Smooth muscle cell of the brain vasculature (primary cell): ENCODE data around the gene SPANXB1.
"Not testable (repeated sequence)": the region's sequence is repeated elsewhere in the genome, so short reads cannot be mapped to it uniquely, and the experiment has no call there.

Experiments used
- DNase-seq: peaks from one replicate; pipeline ENCODE4 v3.0.0-alpha.2; 2012; ENCODE audit warnings: low read depth, low spot score

The SPANXB1 gene

GRCh38 chrX:141002568-141002967 is at the start of gene SPANXB1:
Gene SPANXB1, plus strand, starts transcription at chrX:141002594. Its CDS starts 100 bp downstream, at chrX:141002694.
- DNase-seq, result not testable (repeated sequence)

GRCh38 chrX:140967036-140967435 is 35.4 kb upstream of the SPANXB1 start:
- DNase-seq, result no peak

- no peak for DNase-seq
Measured at GRCh38 chrX:140971099-140971795, 31.1 kb upstream of the SPANXB1 start.

- DNase-seq, result no peak
Measured at GRCh38 chrX:140975472-140975871, 26.9 kb upstream of the SPANXB1 start.

GRCh38 chrX:140980271-140980670 is 22.1 kb upstream of the SPANXB1 start:
- no peak for DNase-seq

GRCh38 chrX:140983730-140984129 is 18.7 kb upstream of the SPANXB1 start:
- no peak for DNase-seq

- DNase-seq, result not testable (repeated sequence)
Measured at GRCh38 chrX:141005243-141005642, 2.8 kb downstream of the SPANXB1 start.

GRCh38 chrX:141044246-141044645 is 41.9 kb downstream of the SPANXB1 start:
- not testable (repeated sequence) for DNase-seq

GRCh38 chrX:141049878-141050277 is 47.5 kb downstream of the SPANXB1 start:
- not testable (repeated sequence) for DNase-seq

- not testable (repeated sequence) for DNase-seq
Measured at GRCh38 chrX:141052098-141052497, 49.7 kb downstream of the SPANXB1 start.
